ENCODE results near the gene SKP2. TPM values are rescaled to one million over a fixed set of nuclear protein-coding genes. Genes with fewer than 3 reads are reported as not detected.

The SKP2 gene
- total RNA-seq, 1 donor from 2014 or later, result 41.3 TPM

DNA sequence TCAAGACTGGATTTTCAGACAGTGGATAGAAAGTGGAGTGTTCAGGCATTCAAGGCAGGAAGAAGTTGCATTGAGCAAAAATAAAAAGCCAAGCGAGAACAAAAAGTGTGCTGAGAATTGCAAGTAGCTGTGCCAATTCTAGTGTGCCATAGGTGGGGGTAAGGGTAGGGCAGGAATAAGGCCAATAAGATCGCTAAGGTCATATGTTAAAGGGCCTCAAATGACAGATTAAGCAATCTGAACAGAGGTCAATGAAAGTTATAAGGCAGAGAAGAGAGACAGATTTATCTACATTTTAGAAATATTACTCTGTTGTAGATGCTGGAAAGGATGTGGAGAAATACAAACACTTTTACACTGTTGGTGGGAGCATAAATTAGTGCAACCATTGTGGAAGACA, 53.4 kb downstream of the SKP2 start:
- TF ChIP-seq, protein P1, sequence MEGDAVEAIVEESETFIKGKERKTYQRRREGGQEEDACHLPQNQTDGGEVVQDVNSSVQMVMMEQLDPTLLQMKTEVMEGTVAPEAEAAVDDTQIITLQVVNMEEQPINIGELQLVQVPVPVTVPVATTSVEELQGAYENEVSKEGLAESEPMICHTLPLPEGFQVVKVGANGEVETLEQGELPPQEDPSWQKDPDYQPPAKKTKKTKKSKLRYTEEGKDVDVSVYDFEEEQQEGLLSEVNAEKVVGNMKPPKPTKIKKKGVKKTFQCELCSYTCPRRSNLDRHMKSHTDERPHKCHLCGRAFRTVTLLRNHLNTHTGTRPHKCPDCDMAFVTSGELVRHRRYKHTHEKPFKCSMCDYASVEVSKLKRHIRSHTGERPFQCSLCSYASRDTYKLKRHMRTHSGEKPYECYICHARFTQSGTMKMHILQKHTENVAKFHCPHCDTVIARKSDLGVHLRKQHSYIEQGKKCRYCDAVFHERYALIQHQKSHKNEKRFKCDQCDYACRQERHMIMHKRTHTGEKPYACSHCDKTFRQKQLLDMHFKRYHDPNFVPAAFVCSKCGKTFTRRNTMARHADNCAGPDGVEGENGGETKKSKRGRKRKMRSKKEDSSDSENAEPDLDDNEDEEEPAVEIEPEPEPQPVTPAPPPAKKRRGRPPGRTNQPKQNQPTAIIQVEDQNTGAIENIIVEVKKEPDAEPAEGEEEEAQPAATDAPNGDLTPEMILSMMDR (IDR thresholded peaks at IDR 0.05; ENCODE audit: unreplicated experiment), result no peak
- Mint-ChIP-seq H3K27ac (ENCODE audit: unreplicated experiment) (no peak overlapping the region), H3K27me3 (ENCODE audit: unreplicated experiment) (no peaks in the 10 kb centered on the region), H3K9me3 (ENCODE audit: unreplicated experiment) (no peaks in the 10 kb centered on the region), H3K4me3 (ENCODE audit: unreplicated experiment) (no peak overlapping the region), H3K4me1 (ENCODE audit: unreplicated experiment) (no peaks in the 10 kb centered on the region), H3K36me3 (ENCODE audit: low read depth, unreplicated experiment) (peaks cover 13% of the 10 kb centered on the region)
- no peak for DNase-seq (ENCODE audit: low spot score)

DNA sequence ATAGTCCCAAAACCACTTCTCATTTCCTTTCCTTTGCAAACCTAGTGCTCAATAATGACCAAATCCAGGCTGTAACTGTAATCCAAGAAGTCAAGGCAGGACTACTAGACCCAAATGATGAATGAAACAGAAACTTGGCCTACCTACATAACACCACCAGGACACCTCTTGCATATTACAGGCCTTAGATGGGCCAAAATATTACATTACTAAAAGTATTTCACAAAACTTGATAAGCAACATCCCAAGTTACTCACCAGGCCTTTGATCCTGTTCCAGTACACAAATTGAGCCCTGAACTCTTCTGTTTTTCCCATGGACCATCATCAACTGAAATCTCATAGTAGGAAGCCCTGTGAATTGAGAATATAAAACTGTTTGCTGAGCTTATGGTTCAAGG, 55.0 kb downstream of the SKP2 start:
- no peak for DNase-seq (ENCODE audit: low spot score)
- Mint-ChIP-seq H3K27me3 (ENCODE audit: unreplicated experiment) (no peaks in the 10 kb centered on the region), H3K4me3 (ENCODE audit: unreplicated experiment) (no peak overlapping the region), H3K27ac (ENCODE audit: unreplicated experiment) (no peak overlapping the region), H3K36me3 (ENCODE audit: low read depth, unreplicated experiment) (peaks cover 13% of the 10 kb centered on the region), H3K4me1 (ENCODE audit: unreplicated experiment) (no peaks in the 10 kb centered on the region), H3K9me3 (ENCODE audit: unreplicated experiment) (no peaks in the 10 kb centered on the region)
- TF ChIP-seq, protein P1 (IDR thresholded peaks at IDR 0.05; ENCODE audit: unreplicated experiment), result no peak

DNA sequence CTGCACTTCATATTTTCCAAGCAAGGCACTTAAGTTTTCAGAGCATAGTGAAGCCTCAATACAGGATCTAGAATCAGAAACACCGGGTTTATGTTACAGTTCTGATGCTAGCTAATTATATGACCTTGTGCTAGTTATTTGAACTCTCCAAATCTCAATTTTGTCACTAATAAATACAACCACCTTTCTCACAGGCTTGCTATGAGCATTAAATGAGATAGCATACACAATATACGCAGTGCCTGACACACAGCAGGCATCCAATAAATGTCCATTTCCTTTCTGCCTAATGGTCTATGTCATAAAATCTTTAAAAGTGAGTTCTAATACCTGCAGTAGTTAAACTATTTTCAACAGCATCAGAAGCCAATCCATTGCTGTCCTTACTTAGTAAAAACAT, 56.9 kb downstream of the SKP2 start:
- H3K27ac Mint-ChIP-seq (ENCODE audit: unreplicated experiment), result no peak overlapping the region
- no peaks in the 10 kb centered on the region for H3K4me1 Mint-ChIP-seq (ENCODE audit: unreplicated experiment)
- peaks cover 13% of the 10 kb centered on the region for H3K36me3 Mint-ChIP-seq (ENCODE audit: low read depth, unreplicated experiment)
- DNase-seq (ENCODE audit: low spot score), result no peak
- no peaks in the 10 kb centered on the region for H3K27me3 Mint-ChIP-seq (ENCODE audit: unreplicated experiment)
- TF ChIP-seq, protein P1 (IDR thresholded peaks at IDR 0.05; ENCODE audit: unreplicated experiment), result no peak
- no peak overlapping the region for H3K4me3 Mint-ChIP-seq (ENCODE audit: unreplicated experiment)
- H3K9me3 Mint-ChIP-seq (ENCODE audit: unreplicated experiment), result no peaks in the 10 kb centered on the region

DNA sequence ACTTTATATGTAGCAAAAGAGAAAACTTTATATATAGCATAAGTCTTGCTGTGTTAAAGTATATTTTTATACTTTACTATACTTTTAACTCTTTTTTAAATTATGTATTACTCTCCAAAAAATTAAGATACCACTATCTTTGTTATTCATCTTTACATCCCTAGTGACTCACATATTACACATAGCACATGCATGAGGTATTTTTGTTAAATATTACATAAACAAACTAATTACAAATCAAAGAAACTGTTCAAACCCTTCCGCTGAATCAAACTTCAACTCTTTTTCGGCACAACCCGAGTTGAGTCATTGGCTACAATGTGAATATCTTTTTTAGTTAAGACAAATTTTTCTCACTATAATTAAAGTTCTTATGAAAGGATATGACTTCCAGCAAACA, 57.8 kb downstream of the SKP2 start:
- H3K9me3 Mint-ChIP-seq (ENCODE audit: unreplicated experiment), result no peaks in the 10 kb centered on the region
- no peaks in the 10 kb centered on the region for H3K27me3 Mint-ChIP-seq (ENCODE audit: unreplicated experiment)
- no peak overlapping the region for H3K27ac Mint-ChIP-seq (ENCODE audit: unreplicated experiment)
- DNase-seq (ENCODE audit: low spot score), result no peak
- H3K4me3 Mint-ChIP-seq (ENCODE audit: unreplicated experiment), result no peak overlapping the region
- TF ChIP-seq, protein P1 (IDR thresholded peaks at IDR 0.05; ENCODE audit: unreplicated experiment), result no peak
- peaks cover 13% of the 10 kb centered on the region for H3K36me3 Mint-ChIP-seq (ENCODE audit: low read depth, unreplicated experiment)
- H3K4me1 Mint-ChIP-seq (ENCODE audit: unreplicated experiment), result no peaks in the 10 kb centered on the region

DNA sequence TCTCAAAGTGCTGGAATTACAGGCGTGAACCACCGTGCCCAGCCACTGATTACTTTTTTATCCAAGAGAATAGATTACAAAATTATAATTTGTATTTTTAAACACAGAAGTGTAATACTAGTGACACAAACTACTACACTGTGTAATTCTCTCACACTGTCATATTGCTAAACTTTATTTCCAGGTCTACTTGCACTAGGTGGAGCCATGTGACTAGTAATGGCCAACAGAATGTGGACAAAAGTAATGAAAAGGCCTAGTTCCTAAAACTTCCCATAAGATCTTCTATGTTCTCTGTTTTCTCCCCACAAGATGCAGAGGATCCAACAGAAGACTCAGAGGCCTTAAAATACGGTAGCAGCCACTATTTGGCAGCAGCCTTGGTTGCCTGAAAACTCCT, 62.5 kb downstream of the SKP2 start:
- Mint-ChIP-seq H3K4me1 (ENCODE audit: unreplicated experiment) (no peaks in the 10 kb centered on the region), H3K9me3 (ENCODE audit: unreplicated experiment) (no peaks in the 10 kb centered on the region), H3K36me3 (ENCODE audit: low read depth, unreplicated experiment) (no peaks in the 10 kb centered on the region), H3K4me3 (ENCODE audit: unreplicated experiment) (no peak overlapping the region), H3K27ac (ENCODE audit: unreplicated experiment) (no peak overlapping the region), H3K27me3 (ENCODE audit: unreplicated experiment) (no peaks in the 10 kb centered on the region)
- no peak for DNase-seq (ENCODE audit: low spot score)
- TF ChIP-seq, protein P1 (IDR thresholded peaks at IDR 0.05; ENCODE audit: unreplicated experiment), result no peak

All from endothelial cell (in vitro differentiated cells).